Keratinocyte (primary cell): Measurements from ENCODE around the gene TCFL5. TPM values are rescaled to one million over a fixed set of nuclear protein-coding genes. Genes with fewer than 3 reads are reported as not detected.

Experiments
- DNase-seq: peaks from one replicate; pipeline ENCODE4 v3.0.0-alpha.2; 2011; ENCODE audit warnings: low read depth, missing footprints, low spot score
- FAIRE-seq: peaks from 2 replicates; lab custom pipeline; 2011; peaks lifted over from hg19 to GRCh38; lab: Jason Lieb, UNC
- H2AFZ ChIP-seq: 2 replicates; pipeline ENCODE4 v1.6.0; 2012; ENCODE audit warnings: low read length, control low read depth, inconsistent platforms; ENCODE audit not compliant: control insufficient read depth
- H3K27ac ChIP-seq: 2 replicates; pipeline ENCODE4 v1.5.1; 2011; ENCODE audit warnings: low read length; ENCODE audit not compliant: control insufficient read depth, insufficient read depth
- H3K27me3 ChIP-seq: 3 replicates; pipeline ENCODE4 v1.6.0; 2011; ENCODE audit warnings: low read length; ENCODE audit not compliant: control insufficient read depth, insufficient read depth; ENCODE audit errors: extremely low read depth
- H3K36me3 ChIP-seq, 2 experiments: 2 replicates in 1 of 2; 3 replicates in 1 of 2; pipeline ENCODE4 v1.5.1; 2011; ENCODE audit warnings: low read length in 2 of 2, mild to moderate bottlenecking in 1 of 2; ENCODE audit not compliant: control insufficient read depth in 2 of 2, insufficient read depth in 2 of 2; ENCODE audit errors: extremely low read depth in 1 of 2
- H3K4me1 ChIP-seq: 3 replicates; pipeline ENCODE4 v1.5.1; 2011; ENCODE audit warnings: low read length; ENCODE audit not compliant: control insufficient read depth, insufficient read depth; ENCODE audit errors: extremely low read depth
- H3K4me2 ChIP-seq: 3 replicates; pipeline ENCODE4 v1.6.0; 2011; ENCODE audit warnings: low read depth, low read length; ENCODE audit not compliant: control insufficient read depth, insufficient read depth; ENCODE audit errors: extremely low read depth
- H3K4me3 ChIP-seq, 3 experiments: fragments of 200-600 bp in 1 of 3; sonication (generic) in 1 of 3; 2 replicates in 2 of 3; 3 replicates in 1 of 3; pipeline ENCODE4 v1.5.1; 2011 to 2016; ENCODE audit warnings: low read length in 3 of 3, mild to moderate bottlenecking in 3 of 3, control low read depth in 2 of 3, inconsistent platforms in 1 of 3, low read depth in 1 of 3, mixed read lengths in 1 of 3, mixed run types in 1 of 3, moderate library complexity in 1 of 3; ENCODE audit not compliant: control insufficient read depth in 2 of 3, insufficient read depth in 2 of 3; ENCODE audit errors: extremely low read depth in 1 of 3
- H3K79me2 ChIP-seq: 2 replicates; pipeline ENCODE4 v1.6.0; 2012; ENCODE audit warnings: low read length; ENCODE audit not compliant: control insufficient read depth, insufficient read depth
- H3K9ac ChIP-seq: 3 replicates; pipeline ENCODE4 v1.6.0; 2011; ENCODE audit warnings: low read length; ENCODE audit not compliant: control insufficient read depth, insufficient read depth; ENCODE audit errors: extremely low read depth
- H3K9me1 ChIP-seq: 3 replicates; pipeline ENCODE4 v1.6.0; 2011; ENCODE audit warnings: low read length; ENCODE audit not compliant: control insufficient read depth, insufficient read depth; ENCODE audit errors: extremely low read depth
- H3K9me3 ChIP-seq: 2 replicates; pipeline ENCODE4 v1.5.1; 2012; ENCODE audit warnings: low read depth, low read length; ENCODE audit not compliant: control insufficient read depth
- H4K20me1 ChIP-seq: 3 replicates; pipeline ENCODE4 v1.6.0; 2011; ENCODE audit warnings: low read length; ENCODE audit not compliant: control insufficient read depth, insufficient read depth; ENCODE audit errors: extremely low read depth
- CTCF ChIP-seq, 3 experiments: IDR thresholded peaks in 1 of 3; conservative IDR thresholded peaks in 1 of 3; optimal IDR thresholded peaks in 1 of 3; 2 replicates in 2 of 3; 3 replicates in 1 of 3; pipeline versions ENCODE3 to v1.5.1; 2011; ENCODE audit warnings: low read length in 3 of 3, mild to moderate bottlenecking in 3 of 3, moderate library complexity in 2 of 3, control low read depth in 1 of 3, inconsistent platforms in 1 of 3; ENCODE audit not compliant: insufficient read depth in 2 of 3; ENCODE audit errors: extremely low read depth in 1 of 3
- EZH2 ChIP-seq: IDR thresholded peaks from one replicate; pipeline ENCODE4 v1.6.1; 2012; ENCODE audit warnings: inconsistent platforms, mild to moderate bottlenecking, low read length, moderate library complexity
- dilution Hi-C: fragments of 300-500 bp; cut with MboI; formaldehyde crosslinking; loops from one replicate; pipeline ENCODE4 v1.7.0; 2020; ENCODE audit warnings: low sequenced_read_pairs; ENCODE audit not compliant: extremely low pct_ligation_motif_present
- polyA plus RNA-seq, 5 experiments: library from polyadenylated mRNA; depleted of rRNA in 3 of 5; stranded (reverse) in 3 of 5; stranded (forward) in 1 of 5; unstranded in 1 of 5; fragments of >200 nt; gene quantifications; 1 replicate in 1 of 5; 2 replicates in 3 of 5; 3 replicates in 1 of 5; pipeline versions ENCODE4 v1.2.1 to v1.2.3, GENCODE V29; 2011 to 2012; ENCODE audit warnings: missing spikeins in 2 of 5, low read depth in 1 of 5, low replicate concordance in 1 of 5

TCFL5 gene
- polyA plus RNA-seq, 1 donor (not counting 4 experiments of a cell fraction or from before 2014, with no cell fraction given) = 14.6 TPM

GRCh38 chr20:62830251-62830650 is 31.4 kb downstream of the TCFL5 start:
- DNase-seq = no peak
- H3K79me2 ChIP-seq = no peaks in the 10 kb centered on the region
- H4K20me1 ChIP-seq = no peaks in the 10 kb centered on the region
- H2AFZ ChIP-seq = no peak overlapping the region
- no peak for FAIRE-seq
- no peaks in the 10 kb centered on the region for H3K36me3 ChIP-seq
- no peaks in the 10 kb centered on the region for H3K9me3 ChIP-seq
- no peak overlapping the region for H3K9ac ChIP-seq
- no peak for TF ChIP-seq EZH2
- TF ChIP-seq CTCF (optimal IDR thresholded peaks at IDR 0.05 in 1 of 3, IDR thresholded peaks at IDR 0.05 in 1 of 3, conservative IDR thresholded peaks at IDR 0.05 in 1 of 3; ENCODE audit: extremely low read depth in 1 of 3, insufficient read depth in 2 of 3, low read length in 3 of 3) = no peak
- H3K4me2 ChIP-seq = no peak overlapping the region
- H3K9me1 ChIP-seq = no peaks in the 10 kb centered on the region
- H3K27me3 ChIP-seq = no peaks in the 10 kb centered on the region
- no peak overlapping the region for H3K27ac ChIP-seq
- dilution Hi-C loops = no loop called here
- H3K4me3 ChIP-seq = no peak overlapping the region
- peaks cover 29% of the 10 kb centered on the region for H3K4me1 ChIP-seq

GRCh38 chr20:62829231-62830230 is 32.1 kb downstream of the TCFL5 start:
- Histone ChIP-seq H3K27ac (no peak overlapping the region), H3K4me3 (no peak overlapping the region), H3K9me1 (no peaks in the 10 kb centered on the region), H3K79me2 (no peaks in the 10 kb centered on the region), H3K9ac (no peak overlapping the region), H3K4me2 (no peak overlapping the region), H3K36me3 (no peaks in the 10 kb centered on the region), H3K27me3 (no peaks in the 10 kb centered on the region), H3K4me1 (peaks cover 30% of the 10 kb centered on the region), H4K20me1 (no peaks in the 10 kb centered on the region), H2AFZ (no peak overlapping the region), H3K9me3 (no peaks in the 10 kb centered on the region)
- FAIRE-seq (no peak), DNase-seq (no peak)
- dilution Hi-C loops = no loop called here
- TF ChIP-seq EZH2 (no peak), CTCF (optimal IDR thresholded peaks at IDR 0.05 in 1 of 3, IDR thresholded peaks at IDR 0.05 in 1 of 3, conservative IDR thresholded peaks at IDR 0.05 in 1 of 3; ENCODE audit: extremely low read depth in 1 of 3, insufficient read depth in 2 of 3, low read length in 3 of 3) (no peak)
